Thyroid gland (tissue), 4 donors: ENCODE data around the gene NEXN.

Source experiments
- POLR2A ChIP-seq, 2 donors: fragments of 450-650 bp; IDR thresholded peaks; one replicate each; pipeline ENCODE4 v1.6.1; 2017; ENCODE audit warnings: antibody characterized with exemption in 2 of 2, mild to moderate bottlenecking in 2 of 2, moderate library complexity in 1 of 2
- TF ChIP-seq, protein P1 (sequence below), 6 experiments: fragments of 200-600 bp in 3 of 6; fragments of 450-650 bp in 3 of 6; sonication (generic) in 3 of 6; IDR thresholded peaks; one replicate each; pipeline ENCODE4 v1.5.1; 2016 to 2019; ENCODE audit warnings: antibody characterized with exemption in 6 of 6, mild to moderate bottlenecking in 2 of 6, inconsistent platforms in 1 of 6, moderate library complexity in 1 of 6

DNA sequence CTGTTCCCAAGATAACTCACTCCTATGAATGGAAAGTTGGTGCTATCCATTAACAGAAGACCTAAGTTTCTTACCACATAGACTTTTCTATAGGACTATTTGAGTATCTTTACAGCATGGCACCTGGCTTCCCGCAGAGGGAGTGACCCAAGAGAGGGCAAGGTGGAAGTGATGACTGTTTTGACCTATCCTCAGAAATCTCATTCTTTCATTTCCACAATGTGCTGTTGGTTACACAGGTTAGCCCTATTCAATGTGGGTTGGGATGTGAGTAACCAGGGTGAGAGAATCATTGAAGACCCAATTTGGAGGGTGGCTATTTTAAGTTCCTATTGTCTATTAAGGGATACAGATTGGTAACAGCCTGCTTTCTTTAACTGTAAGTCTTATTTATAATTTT is 38.3 kb upstream of the NEXN start:
- TF ChIP-seq, protein P1, sequence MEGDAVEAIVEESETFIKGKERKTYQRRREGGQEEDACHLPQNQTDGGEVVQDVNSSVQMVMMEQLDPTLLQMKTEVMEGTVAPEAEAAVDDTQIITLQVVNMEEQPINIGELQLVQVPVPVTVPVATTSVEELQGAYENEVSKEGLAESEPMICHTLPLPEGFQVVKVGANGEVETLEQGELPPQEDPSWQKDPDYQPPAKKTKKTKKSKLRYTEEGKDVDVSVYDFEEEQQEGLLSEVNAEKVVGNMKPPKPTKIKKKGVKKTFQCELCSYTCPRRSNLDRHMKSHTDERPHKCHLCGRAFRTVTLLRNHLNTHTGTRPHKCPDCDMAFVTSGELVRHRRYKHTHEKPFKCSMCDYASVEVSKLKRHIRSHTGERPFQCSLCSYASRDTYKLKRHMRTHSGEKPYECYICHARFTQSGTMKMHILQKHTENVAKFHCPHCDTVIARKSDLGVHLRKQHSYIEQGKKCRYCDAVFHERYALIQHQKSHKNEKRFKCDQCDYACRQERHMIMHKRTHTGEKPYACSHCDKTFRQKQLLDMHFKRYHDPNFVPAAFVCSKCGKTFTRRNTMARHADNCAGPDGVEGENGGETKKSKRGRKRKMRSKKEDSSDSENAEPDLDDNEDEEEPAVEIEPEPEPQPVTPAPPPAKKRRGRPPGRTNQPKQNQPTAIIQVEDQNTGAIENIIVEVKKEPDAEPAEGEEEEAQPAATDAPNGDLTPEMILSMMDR (IDR thresholded peaks at IDR 0.05) = no peak
- TF ChIP-seq POLR2A (IDR thresholded peaks at IDR 0.05) = no peak
